Activated T-cell treated with anti-CD3 and anti-CD28 coated beads, Interleukin-2, amount 50 U/mL, for 48 hours (primary cell): ENCODE data around the gene NAA40.
A peak's percentile ranks its signal among the peaks of the same experiment; 100 is the strongest.

ENCODE experiments used
- DNase-seq, 2 experiments: peaks; one replicate each; pipeline ENCODE4 v3.0.0-alpha.2; 2020

The NAA40 gene

GRCh38 chr11:63938479-63939396 is at the start of gene NAA40:
NAA40 (plus strand) TSS chr11:63939002; CDS start chr11:63939097, 95 bp downstream.
- DNase-seq, result peak; percentile 91 to 96

- no peak for DNase-seq
Observed at GRCh38 chr11:63889344-63889743, 49.5 kb upstream of the NAA40 start.

- DNase-seq, result no peak
Observed at GRCh38 chr11:63890368-63890767, 48.4 kb upstream of the NAA40 start.

GRCh38 chr11:63892228-63892627 is 46.6 kb upstream of the NAA40 start:
- no peak for DNase-seq

GRCh38 chr11:63893355-63893754 is 45.4 kb upstream of the NAA40 start:
- no peak for DNase-seq

- no peak for DNase-seq
Observed at GRCh38 chr11:63896071-63896470, 42.7 kb upstream of the NAA40 start.

- DNase-seq, result no peak
Observed at GRCh38 chr11:63897459-63898146, 41.2 kb upstream of the NAA40 start.

- no peak for DNase-seq
Observed at GRCh38 chr11:63901660-63902059, 37.1 kb upstream of the NAA40 start.

GRCh38 chr11:63903884-63904283 is 34.9 kb upstream of the NAA40 start:
- no peak for DNase-seq

GRCh38 chr11:63904743-63905142 is 34.1 kb upstream of the NAA40 start:
- DNase-seq, result no peak

GRCh38 chr11:63905179-63905578 is 33.6 kb upstream of the NAA40 start:
- DNase-seq, result no peak

GRCh38 chr11:63906087-63906486 is 32.7 kb upstream of the NAA40 start:
- no peak for DNase-seq

- peak; percentile 58 to 64 for DNase-seq
Observed at GRCh38 chr11:63906585-63906984, 32.2 kb upstream of the NAA40 start.

GRCh38 chr11:63907063-63907462 is 31.7 kb upstream of the NAA40 start:
- DNase-seq, result no peak

- no peak for DNase-seq
Observed at GRCh38 chr11:63907808-63908530, 30.8 kb upstream of the NAA40 start.

GRCh38 chr11:63908631-63909401 is 30.0 kb upstream of the NAA40 start:
- DNase-seq, result no peak

- DNase-seq, result no peak
Observed at GRCh38 chr11:63909591-63910506, 29.0 kb upstream of the NAA40 start.

GRCh38 chr11:63910675-63911074 is 28.1 kb upstream of the NAA40 start:
- no peak for DNase-seq

GRCh38 chr11:63911440-63911839 is 27.4 kb upstream of the NAA40 start:
- no peak for DNase-seq

GRCh38 chr11:63911876-63912275 is 26.9 kb upstream of the NAA40 start:
- no peak for DNase-seq

- DNase-seq, result no peak
Observed at GRCh38 chr11:63912678-63913077, 26.1 kb upstream of the NAA40 start.
